BLaER1 (cell line): Measurements from ENCODE around the gene NOL8.

Experiments
- H3K27ac ChIP-seq: shearing (Covaris generic); formaldehyde crosslinking; 2 replicates; pipeline ENCODE4 v1.8.1; 2022
- H3K27me3 ChIP-seq: shearing (Covaris generic); formaldehyde crosslinking; 2 replicates; pipeline ENCODE4 v1.8.1; 2022
- H3K36me3 ChIP-seq: shearing (Covaris generic); formaldehyde crosslinking; 2 replicates; pipeline ENCODE4 v1.8.1; 2022
- H3K4me1 ChIP-seq: shearing (Covaris generic); formaldehyde crosslinking; 2 replicates; pipeline ENCODE4 v1.8.1; 2022
- H3K4me2 ChIP-seq: shearing (Covaris generic); formaldehyde crosslinking; 2 replicates; pipeline ENCODE4 v1.8.1; 2022
- H3K4me3 ChIP-seq: shearing (Covaris generic); formaldehyde crosslinking; 2 replicates; pipeline ENCODE4 v1.8.1; 2022
- H3K9ac ChIP-seq: shearing (Covaris generic); formaldehyde crosslinking; 2 replicates; pipeline ENCODE4 v1.8.1; 2022
- H3K9me3 ChIP-seq: shearing (Covaris generic); formaldehyde crosslinking; 2 replicates; pipeline ENCODE4 v1.8.1; 2022
- H4K20me1 ChIP-seq: shearing (Covaris generic); formaldehyde crosslinking; 2 replicates; pipeline ENCODE4 v1.8.1; 2022
- Cebpa-rat ChIP-seq: shearing (Covaris generic); IDR thresholded peaks from 2 replicates; pipeline ENCODE4 v1.8.1; 2022

The NOL8 gene

GRCh38 chr9:92276331-92277032 lies 48.7 kb downstream of the NOL8 start:
- H3K4me1 ChIP-seq = peaks cover 23% of the 10 kb centered on the region
- peak overlapping the region; percentile 65 for H3K4me2 ChIP-seq
- peaks cover 100% of the 10 kb centered on the region for H4K20me1 ChIP-seq
- H3K36me3 ChIP-seq = peaks cover 100% of the 10 kb centered on the region
- H3K27ac ChIP-seq = peak overlapping the region; percentile 37; the same call in 1 of the 2 replicates
- H3K9me3 ChIP-seq = no peaks in the 10 kb centered on the region
- peak overlapping the region; percentile 27; the same call in 1 of the 2 replicates for H3K9ac ChIP-seq
- no peak overlapping the region for H3K4me3 ChIP-seq
- no peaks in the 10 kb centered on the region for H3K27me3 ChIP-seq
- TF ChIP-seq Cebpa-rat = no peak

GRCh38 chr9:92275541-92275940 lies 49.6 kb downstream of the NOL8 start:
- Histone ChIP-seq H3K9me3 (no peaks in the 10 kb centered on the region), H3K4me3 (no peak overlapping the region), H3K4me1 (peaks cover 23% of the 10 kb centered on the region), H3K9ac (no peak overlapping the region), H4K20me1 (peaks cover 97% of the 10 kb centered on the region), H3K27me3 (no peaks in the 10 kb centered on the region), H3K4me2 (no peak overlapping the region), H3K27ac (0 out of 2 replicates have a peak overlapping the region, but pooled peaks have one; percentile 37), H3K36me3 (peaks cover 100% of the 10 kb centered on the region)
- TF ChIP-seq Cebpa-rat = no peak

- no peak overlapping the region for H3K9ac ChIP-seq
- H3K4me3 ChIP-seq = no peak overlapping the region
- peaks cover 84% of the 10 kb centered on the region for H4K20me1 ChIP-seq
- no peak for TF ChIP-seq Cebpa-rat
- H3K9me3 ChIP-seq = no peaks in the 10 kb centered on the region
- H3K4me1 ChIP-seq = peaks cover under 1% of the 10 kb centered on the region; the same call in 1 of the 2 replicates
- H3K27me3 ChIP-seq = no peaks in the 10 kb centered on the region
- no peak overlapping the region for H3K4me2 ChIP-seq
- no peak overlapping the region for H3K27ac ChIP-seq
- peaks cover 100% of the 10 kb centered on the region for H3K36me3 ChIP-seq
Observed at GRCh38 chr9:92270511-92270910, 54.6 kb downstream of the NOL8 start.

GRCh38 chr9:92266486-92266885 lies 58.7 kb downstream of the NOL8 start:
- no peaks in the 10 kb centered on the region for H3K4me1 ChIP-seq
- H3K9me3 ChIP-seq = no peaks in the 10 kb centered on the region
- H3K27me3 ChIP-seq = no peaks in the 10 kb centered on the region
- no peak for TF ChIP-seq Cebpa-rat
- H4K20me1 ChIP-seq = peaks cover 83% of the 10 kb centered on the region
- H3K4me2 ChIP-seq = no peak overlapping the region
- H3K36me3 ChIP-seq = peaks cover 100% of the 10 kb centered on the region
- no peak overlapping the region for H3K4me3 ChIP-seq
- H3K9ac ChIP-seq = no peak overlapping the region
- no peak overlapping the region for H3K27ac ChIP-seq

GRCh38 chr9:92265154-92265553 lies 60.0 kb downstream of the NOL8 start:
- TF ChIP-seq Cebpa-rat = no peak
- Histone ChIP-seq H3K9me3 (no peaks in the 10 kb centered on the region), H3K27ac (no peak overlapping the region), H3K27me3 (no peaks in the 10 kb centered on the region), H3K36me3 (peaks cover 100% of the 10 kb centered on the region), H4K20me1 (peaks cover 90% of the 10 kb centered on the region), H3K4me1 (no peaks in the 10 kb centered on the region), H3K4me2 (no peak overlapping the region), H3K4me3 (no peak overlapping the region), H3K9ac (no peak overlapping the region)

GRCh38 chr9:92263131-92263530 lies 62.0 kb downstream of the NOL8 start:
- Histone ChIP-seq H3K27ac (no peak overlapping the region), H3K27me3 (no peaks in the 10 kb centered on the region), H3K9me3 (no peaks in the 10 kb centered on the region), H3K4me2 (no peak overlapping the region), H3K9ac (no peak overlapping the region), H3K4me1 (no peaks in the 10 kb centered on the region), H3K36me3 (peaks cover 100% of the 10 kb centered on the region), H3K4me3 (no peak overlapping the region), H4K20me1 (peaks cover 98% of the 10 kb centered on the region)
- TF ChIP-seq Cebpa-rat = no peak

- Histone ChIP-seq H3K36me3 (peaks cover 100% of the 10 kb centered on the region), H3K27ac (no peak overlapping the region), H3K4me1 (no peaks in the 10 kb centered on the region), H3K9me3 (no peaks in the 10 kb centered on the region), H4K20me1 (peaks cover 90% of the 10 kb centered on the region), H3K27me3 (no peaks in the 10 kb centered on the region), H3K9ac (no peak overlapping the region), H3K4me3 (no peak overlapping the region), H3K4me2 (no peak overlapping the region)
- no peak for TF ChIP-seq Cebpa-rat
Observed at GRCh38 chr9:92257327-92257726, 67.8 kb downstream of the NOL8 start.

- H4K20me1 ChIP-seq = peaks cover 87% of the 10 kb centered on the region
- H3K4me1 ChIP-seq = no peaks in the 10 kb centered on the region
- H3K27ac ChIP-seq = no peak overlapping the region
- no peak overlapping the region for H3K4me2 ChIP-seq
- H3K36me3 ChIP-seq = peaks cover 100% of the 10 kb centered on the region
- H3K27me3 ChIP-seq = no peaks in the 10 kb centered on the region
- H3K9ac ChIP-seq = no peak overlapping the region
- no peak for TF ChIP-seq Cebpa-rat
- no peak overlapping the region for H3K4me3 ChIP-seq
- no peaks in the 10 kb centered on the region for H3K9me3 ChIP-seq
Observed at GRCh38 chr9:92254381-92255337, 70.5 kb downstream of the NOL8 start.

GRCh38 chr9:92253656-92254055 lies 71.5 kb downstream of the NOL8 start:
- Histone ChIP-seq H3K36me3 (peaks cover 99% of the 10 kb centered on the region), H4K20me1 (peaks cover 77% of the 10 kb centered on the region)

GRCh38 chr9:92247981-92248380 lies 77.2 kb downstream of the NOL8 start:
- H4K20me1 ChIP-seq = peaks cover 62% of the 10 kb centered on the region; the same call in 1 of the 2 replicates
- H3K27ac ChIP-seq = no peak overlapping the region
- H3K36me3 ChIP-seq = peaks cover 98% of the 10 kb centered on the region
- no peaks in the 10 kb centered on the region for H3K27me3 ChIP-seq
- no peak overlapping the region for H3K4me2 ChIP-seq
- no peak overlapping the region for H3K4me3 ChIP-seq
- H3K9ac ChIP-seq = no peak overlapping the region
- no peaks in the 10 kb centered on the region for H3K9me3 ChIP-seq
- TF ChIP-seq Cebpa-rat = no peak
- no peaks in the 10 kb centered on the region for H3K4me1 ChIP-seq

More at GRCh38 chr9:92253656-92254055, 71.5 kb downstream of the NOL8 start:
- no peak overlapping the region for H3K4me3 ChIP-seq
- H3K4me1 ChIP-seq = no peaks in the 10 kb centered on the region
- TF ChIP-seq Cebpa-rat = no peak
- H3K4me2 ChIP-seq = no peak overlapping the region
- no peak overlapping the region for H3K27ac ChIP-seq
- H3K9ac ChIP-seq = no peak overlapping the region
- H3K27me3 ChIP-seq = no peaks in the 10 kb centered on the region
- H3K9me3 ChIP-seq = no peaks in the 10 kb centered on the region
